Measurements from ENCODE around the gene SPRYD4.

- TF ChIP-seq CTCF (conservative IDR thresholded peaks at IDR 0.05; ENCODE audit: low read depth, low read length) (no peak), POLR2A (IDR thresholded peaks at IDR 0.05; ENCODE audit: low read depth, low read length) (no peak), RCOR1 (IDR thresholded peaks at IDR 0.05; ENCODE audit: insufficient replicate concordance, low read length) (no peak)
These were observed 7.8 kb downstream of the SPRYD4 start for GRCh38 chr12:56476143-56476542.
